Activated CD8-positive, alpha-beta memory T cell treated with anti-CD3 and anti-CD28 coated beads, Interleukin-2, amount 50 U/mL, for 1 hour (primary cell): ENCODE measurements around the gene ARID1B.
"Not testable (repeated sequence)": the region's sequence is repeated elsewhere in the genome, so short reads cannot be mapped to it uniquely, and the experiment has no call there.

ENCODE experiments used
- DNase-seq: peaks from one replicate; pipeline ENCODE4 v3.0.0-alpha.2; 2020; ENCODE audit errors: extremely low read depth

Gene ARID1B

DNA sequence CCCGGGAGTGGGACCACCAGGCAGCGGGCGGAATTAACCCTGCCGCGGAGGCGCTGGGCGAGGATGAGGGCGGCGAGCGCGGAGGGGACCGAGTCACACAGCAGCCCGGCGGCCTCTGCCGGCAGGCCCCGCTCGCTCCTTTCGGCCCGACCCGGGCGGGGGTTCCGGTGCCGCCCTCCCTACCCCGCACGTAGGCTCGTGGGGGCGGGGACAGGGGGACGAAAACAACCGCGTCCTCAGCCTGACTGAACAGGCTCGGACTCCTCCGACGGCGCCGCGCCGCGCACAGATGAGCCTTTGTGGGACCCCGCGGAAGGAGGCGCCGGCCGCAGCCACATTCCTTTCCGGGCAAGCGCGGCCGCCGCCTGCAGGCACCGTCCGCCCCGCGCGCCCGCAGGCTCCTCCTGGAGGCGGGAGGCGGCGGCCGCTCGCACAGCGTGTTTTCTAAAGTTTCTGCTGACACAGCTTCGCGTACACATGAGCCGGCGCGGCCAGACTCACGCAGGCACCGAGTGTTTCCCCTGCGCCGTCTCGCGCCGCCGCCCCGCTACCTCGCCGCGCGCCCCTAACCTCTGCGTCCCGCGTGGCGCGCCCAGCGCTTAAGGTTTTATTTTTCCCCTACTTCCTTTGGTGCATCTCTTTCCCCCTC lies 244.3 kb downstream of the ARID1B start:
- DNase-seq: peak; percentile 57

DNA sequence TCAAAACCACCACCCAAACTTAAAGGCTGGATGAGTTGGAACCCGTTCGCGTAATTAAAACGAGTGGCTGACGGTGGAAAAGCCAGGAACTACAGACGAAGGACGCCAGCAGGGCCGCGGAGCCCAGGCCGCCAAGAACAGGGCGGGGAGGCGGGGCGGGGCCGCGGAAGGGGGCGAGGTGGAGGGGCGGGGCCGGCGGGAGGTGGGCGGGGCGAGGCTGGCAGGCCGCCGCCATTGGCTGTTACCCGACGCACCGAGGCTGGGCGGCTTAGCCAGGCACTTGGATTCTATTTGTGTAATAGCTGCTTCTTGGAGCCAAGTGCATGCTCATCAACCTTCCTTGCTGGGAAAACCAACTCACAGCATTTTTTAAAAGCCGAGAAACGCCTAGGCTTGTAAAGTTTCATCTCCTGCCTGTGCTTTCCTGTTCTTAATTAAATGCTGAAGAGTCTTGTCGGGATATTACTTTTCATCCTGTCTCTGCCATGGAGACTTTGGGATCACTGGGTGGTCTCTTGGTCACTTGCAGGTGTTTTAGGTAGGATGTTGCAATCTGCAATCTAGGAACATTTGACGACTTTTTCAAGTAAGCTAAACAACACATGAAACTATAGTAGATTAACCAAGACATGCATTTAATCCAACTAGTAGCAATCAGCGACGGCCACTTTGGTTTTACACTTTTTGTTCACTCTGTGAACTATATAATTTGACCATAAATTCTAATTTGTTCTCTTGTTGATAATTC lies 245.0 kb downstream of the ARID1B start:
- DNase-seq: peak; percentile 63

DNA sequence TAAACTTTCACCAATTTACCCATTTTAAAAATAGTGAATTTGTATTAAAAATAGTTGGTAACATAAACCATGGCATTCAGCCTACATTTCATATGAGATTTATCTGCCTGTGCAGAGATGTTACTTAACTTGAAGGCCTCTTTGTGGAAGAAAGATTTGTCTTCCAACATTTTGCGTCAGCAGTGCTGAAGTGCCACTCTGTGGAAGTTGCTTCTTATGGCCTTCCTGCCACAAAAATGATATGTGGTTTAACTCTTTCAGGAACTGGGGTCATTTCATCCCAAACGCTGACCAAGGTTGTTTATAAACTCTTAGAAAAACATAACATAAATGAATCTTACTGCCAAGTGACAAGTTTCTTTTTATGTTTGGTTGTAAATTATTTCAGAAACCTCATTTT lies 246.8 kb downstream of the ARID1B start:
- DNase-seq: no peak

DNA sequence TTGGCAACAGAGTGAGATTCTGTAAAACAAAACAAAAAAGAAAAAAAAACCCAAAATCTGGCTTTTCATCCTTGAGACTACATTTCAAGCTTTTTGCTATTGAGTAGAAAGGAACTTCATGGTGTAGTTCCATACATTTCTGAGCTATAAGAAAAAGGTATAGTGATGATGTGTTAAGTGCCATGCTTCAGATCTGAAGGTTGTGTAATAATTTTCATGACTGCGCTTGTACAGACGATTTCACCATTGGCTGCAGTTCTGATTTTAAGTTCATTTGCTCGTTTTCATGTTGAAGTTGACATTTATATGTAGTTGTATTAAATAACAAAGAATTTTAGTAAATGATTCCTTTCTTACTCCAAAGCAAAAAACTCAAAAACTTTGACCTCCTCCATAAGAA lies 247.6 kb downstream of the ARID1B start:
- no peak for DNase-seq

DNA sequence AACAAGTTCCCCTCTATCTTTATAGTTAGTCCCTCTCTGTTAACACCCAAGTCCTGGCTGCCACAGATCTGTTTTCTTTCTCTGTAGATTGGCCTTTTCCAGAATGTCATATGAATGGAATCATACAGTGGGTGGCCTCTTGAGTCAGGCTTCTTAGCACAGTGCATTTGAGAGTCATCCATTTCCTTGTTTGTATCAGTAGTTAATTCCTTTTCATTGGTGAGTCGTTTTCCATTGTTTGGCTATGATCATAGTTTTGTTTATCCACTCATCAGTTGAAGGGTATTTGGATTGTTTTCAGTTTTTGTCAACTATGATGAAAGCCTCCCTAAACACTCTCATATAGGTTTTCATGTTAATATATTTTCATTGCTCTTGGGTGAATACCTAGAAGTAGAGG lies 248.3 kb downstream of the ARID1B start:
- DNase-seq: no peak

DNA sequence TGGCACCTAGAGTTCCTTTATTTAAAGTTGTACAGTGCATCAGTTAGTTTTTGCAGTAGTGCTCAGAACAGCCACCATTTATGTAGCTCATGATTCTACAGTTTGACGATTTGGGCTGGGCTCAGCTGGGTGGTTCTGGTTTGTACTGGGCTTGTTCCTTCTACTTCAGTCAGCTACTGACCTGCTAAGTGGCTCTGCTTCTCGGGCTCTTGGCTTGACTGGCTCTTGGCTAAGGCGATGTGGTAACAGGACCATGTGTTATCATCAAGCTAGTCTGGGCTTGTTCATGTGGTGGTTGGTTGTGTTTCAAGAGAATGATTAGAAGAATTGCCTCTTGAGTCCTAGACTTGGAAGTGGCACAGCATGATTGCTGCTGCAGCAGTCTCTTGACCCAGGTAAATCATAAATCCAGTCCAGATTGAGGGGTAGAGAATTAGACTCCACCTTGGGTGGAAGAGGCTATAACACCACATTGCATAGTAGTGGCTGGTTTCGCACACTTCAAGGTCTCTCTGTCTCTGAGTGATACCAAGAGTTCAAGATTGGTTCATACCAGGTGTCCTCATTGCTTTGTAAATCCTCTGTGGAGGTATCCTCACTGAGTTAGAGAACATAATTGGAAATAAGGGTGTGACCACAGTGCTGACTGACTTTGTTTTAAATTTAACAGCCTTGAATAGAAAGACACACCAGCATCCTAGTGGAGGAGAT lies 253.0 kb downstream of the ARID1B start:
- no peak for DNase-seq

DNA sequence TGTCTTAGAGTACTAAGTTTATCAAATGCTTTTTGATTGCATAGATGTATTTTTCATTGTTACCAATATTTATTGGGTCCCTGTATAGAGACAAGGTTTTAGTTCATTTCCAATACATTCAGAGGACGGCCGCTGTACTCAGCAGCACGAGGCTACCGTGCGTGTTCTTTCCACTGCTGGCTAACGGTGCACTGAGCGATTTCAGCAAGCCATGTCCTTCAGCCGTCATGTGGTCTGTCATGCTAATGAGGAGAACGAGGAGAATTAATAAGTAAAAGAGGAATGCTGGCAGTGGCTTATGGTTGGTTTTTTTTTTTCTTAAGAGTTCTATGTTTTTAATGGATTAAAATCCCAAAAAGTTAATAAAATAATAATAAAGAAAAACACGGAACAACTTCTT lies 253.6 kb downstream of the ARID1B start:
- DNase-seq: no peak

DNA sequence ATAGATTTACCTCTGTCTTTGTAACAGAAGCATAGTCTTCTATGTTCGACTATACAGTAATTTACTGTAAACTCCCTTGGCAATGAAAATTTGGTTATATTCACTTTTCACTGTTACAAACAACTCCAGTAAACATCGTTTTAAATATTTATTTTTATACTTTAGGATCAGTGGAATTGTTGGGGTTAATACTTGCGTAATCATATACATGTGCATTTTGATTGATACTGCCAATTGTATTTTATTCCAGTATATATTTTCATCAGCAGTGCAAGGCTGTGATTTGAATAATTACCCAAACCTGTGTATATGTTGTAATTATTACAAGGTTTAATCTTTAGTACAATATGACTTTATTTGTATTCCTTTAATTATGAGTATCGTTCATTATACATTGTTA lies 255.7 kb downstream of the ARID1B start:
- no peak for DNase-seq

DNA sequence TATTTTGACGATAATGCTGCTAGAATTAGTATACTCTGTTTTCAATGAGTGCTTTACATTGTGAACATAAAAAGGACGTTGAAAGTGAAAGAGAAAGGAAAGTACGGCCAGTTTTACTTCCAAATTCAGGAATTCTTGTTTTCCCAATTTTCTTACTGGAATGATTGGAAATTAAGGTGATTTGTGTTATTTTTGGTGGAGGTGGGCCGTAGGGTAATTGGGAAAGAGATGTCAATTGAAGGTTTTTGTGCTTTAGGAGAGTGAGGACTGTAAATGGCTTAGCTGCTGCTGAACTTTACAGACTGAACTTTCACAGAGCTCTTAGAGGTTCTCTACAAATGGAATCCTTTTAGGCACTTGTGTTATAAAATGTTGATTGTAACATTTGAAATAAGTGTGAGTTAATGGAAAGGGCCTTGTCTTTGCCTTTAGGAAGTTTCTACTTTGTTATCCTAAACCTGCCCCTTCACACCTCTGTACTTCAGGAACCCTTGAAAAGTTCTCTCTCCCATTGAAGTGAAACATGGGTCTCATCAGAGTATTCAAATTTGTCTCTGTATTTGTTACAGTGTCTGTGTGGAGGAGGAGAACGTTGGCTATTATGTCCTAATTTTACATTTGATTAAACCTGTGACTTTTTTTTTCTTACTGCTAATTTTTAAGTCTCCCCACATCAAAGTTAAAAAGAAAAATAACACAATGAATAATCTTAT lies 256.4 kb downstream of the ARID1B start:
- DNase-seq: no peak

DNA sequence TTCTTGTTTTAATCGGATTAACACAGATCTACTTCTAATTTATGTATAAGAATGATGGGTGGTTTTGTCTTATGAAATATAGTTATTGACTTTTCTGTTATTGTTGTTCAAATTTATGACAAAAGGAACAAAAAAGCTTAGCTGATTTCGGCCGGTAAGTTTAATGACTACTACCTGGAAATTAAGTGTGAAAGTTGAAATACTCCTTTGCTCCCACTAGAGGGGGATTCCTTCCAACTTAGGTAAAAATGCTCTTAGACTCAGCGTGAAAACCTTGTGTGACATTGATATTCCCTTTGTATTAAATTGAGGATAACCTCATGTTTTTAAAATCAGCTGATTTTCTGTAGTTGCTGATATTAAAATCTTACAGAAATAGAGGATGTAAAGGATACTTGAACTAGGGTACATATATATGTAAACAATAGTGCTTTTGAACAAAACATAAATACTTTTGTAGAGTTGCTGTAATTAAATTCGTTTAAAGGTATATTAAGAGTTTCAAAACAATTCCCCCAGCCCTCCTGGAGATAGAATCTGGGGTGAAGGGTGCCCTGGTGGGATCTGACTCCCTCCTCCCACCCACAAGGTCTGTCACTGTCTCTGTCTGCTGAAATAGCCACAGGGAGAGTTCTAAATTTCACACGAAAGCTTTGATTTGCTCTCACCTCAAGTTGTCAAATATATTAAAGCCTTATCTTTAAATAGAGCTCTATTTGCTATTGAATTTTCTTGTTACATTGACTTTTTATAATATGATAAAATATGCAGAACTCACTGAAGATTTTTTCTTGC lies 257.5 kb downstream of the ARID1B start:
- no peak for DNase-seq

DNA sequence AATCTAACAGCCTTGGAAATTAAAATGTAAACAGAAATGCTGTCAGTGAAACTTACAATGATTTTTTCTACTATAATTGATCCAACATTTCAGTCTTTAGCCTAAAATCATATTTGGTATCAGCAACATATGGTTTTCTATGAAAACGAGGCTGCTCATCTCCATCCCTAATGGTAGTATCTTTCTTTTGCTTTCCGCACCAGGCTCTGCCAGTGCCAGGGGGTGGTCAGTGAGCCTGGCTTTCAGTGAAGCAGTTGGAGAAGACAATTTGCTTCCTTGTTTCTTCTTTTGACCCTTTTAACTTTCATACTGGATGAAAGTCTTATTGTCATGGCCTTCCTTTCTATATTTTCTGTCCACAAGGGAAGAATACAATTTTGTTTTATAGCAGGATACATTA lies 258.4 kb downstream of the ARID1B start:
- no peak for DNase-seq

DNA sequence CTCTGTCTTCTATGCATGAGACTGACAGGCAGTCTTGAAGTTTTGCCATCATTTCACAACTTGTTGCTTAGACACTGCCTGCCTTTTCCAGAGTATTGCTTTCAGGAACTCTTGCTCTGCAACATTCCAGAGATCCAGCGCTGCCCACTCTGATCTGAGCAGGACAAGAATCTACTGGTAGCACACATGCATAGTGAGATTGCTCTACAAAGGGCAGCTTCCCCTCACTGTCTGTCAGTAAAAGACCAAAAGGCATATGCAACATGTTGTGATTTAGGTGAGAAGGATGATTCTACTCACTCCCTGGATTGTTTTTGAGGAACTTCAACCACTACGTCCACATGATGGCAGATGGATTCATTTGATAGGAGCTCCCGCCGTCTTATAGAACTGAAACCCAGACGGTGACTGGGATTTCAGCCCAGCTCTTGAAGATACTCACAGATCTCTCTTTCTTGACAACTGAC lies 259.1 kb downstream of the ARID1B start:
- DNase-seq: no peak

DNA sequence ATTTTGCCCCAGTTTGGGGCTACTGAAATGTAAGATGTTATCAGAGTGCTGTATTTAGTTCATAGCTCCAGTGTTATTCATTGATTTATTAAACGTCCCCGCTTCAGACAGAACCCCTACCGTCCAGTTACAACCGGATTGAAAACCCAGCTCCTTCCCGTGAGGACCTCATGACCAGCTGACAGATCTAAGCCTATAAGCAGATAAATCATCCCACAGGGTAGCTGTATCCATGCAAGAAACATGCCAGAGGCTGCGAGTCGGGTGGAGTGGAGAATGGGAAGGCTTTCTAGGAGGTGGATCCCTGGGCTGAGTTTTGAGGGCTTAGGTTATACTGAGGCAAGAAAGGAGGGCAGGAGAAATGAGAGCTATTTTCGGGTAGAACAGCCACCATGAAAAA lies 260.0 kb downstream of the ARID1B start:
- no peak for DNase-seq

DNA sequence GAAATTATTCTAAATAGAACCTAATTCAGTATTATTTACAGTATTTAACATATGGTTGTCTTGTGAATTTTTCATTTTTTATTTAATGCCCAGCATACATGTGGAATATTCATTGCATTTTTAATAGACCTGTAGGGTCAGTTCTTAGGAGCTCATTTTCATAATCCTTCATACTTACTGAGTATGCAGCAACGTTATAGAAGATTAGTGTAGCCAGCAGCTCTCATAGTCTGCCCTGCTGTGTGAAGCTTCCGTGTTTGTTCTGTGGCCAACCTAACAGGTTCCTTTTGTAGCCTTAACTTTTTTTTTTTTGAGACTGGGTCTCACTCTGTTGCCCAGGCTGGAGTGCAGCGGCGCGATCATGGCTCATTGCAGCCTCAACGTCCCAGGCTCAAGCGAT lies 261.4 kb downstream of the ARID1B start:
- DNase-seq: no peak

DNA sequence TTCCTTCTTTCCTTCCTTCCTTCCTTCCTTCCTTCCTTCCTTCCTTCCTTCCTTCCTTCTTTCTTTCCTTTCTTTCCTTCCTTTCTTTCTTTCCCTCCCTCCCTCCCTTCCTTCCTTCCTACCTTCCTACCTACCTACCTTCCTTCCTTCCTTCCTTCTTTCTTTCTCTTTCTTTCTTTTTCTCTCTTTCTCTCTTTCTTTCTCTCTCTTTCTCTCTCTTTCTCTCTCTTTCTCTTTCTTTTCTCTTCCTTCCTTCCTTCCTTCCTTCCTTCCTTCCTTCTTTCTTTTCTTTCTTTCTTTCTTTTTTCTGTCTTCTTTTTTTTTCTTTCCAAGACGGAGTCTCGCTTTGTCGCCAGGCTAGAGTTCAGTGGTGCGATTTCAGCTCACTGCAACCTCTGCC lies 262.5 kb downstream of the ARID1B start:
- not testable (repeated sequence) for DNase-seq

DNA sequence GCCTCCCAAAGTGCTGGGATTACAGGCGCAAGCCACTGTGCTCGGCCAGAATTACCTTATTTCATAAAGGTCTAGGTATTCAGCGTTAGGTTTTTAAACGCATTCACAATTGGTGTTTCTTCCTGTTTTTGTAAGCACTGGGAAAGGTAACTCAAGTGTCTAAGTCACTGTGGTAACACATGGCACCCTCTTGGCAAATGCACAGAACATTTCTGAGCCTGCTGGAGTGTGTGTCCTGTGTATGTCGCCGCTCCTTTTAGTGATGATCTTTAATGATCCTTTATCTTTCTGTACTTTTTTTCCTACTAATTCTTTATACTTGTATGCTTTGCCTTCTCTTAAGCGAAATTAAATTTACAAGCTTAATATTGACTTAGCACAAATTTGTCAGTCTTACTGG lies 263.0 kb downstream of the ARID1B start:
- no peak for DNase-seq

DNA sequence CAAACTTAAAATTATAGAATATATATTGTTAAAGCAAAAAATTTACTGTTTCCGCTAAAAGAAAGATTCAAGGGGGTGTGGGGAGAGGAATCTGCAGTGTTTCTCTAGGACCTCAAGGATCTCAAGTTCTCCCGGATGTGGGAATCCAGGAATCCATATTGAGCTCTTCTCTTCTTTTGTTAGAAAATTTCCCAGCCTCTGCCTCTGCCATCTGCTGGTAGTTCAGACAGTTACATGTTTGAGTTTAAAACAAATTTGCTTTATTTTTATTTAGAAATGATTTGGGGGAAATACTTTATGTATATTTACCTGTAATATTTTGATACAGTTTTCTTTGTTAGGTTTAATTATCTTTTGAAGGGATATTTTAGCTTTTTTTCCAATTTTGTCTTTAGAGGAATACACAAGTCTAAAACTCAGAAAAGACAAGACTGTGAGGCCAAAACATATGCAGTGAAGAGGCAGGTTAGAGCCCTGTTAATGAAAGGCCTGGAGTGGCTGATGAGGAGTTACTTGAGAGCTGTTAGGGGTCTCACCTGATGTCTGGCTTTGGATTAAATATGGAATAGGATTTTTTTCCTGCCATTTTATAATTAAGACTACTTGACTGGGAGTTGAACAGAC lies 268.8 kb downstream of the ARID1B start:
- DNase-seq: no peak

DNA sequence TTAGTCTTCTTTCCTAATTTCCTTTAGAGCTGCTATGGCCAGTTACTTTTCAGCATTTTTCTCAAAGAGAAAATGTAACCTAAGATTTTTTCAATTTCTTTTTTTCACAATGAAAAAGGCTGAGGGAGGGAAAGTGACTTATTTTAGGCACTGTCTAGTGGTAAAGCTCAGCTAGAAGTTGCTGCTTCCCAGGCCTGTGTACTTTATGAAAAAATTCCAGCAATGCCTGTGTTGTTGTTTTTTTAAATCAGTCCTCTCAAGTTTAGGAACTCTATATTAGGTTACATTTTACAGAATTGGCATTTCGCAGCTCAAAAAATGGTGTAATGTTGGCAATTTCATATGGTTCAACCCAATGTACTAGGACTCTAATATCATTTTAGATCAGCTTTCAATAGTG lies 269.6 kb downstream of the ARID1B start:
- no peak for DNase-seq

DNA sequence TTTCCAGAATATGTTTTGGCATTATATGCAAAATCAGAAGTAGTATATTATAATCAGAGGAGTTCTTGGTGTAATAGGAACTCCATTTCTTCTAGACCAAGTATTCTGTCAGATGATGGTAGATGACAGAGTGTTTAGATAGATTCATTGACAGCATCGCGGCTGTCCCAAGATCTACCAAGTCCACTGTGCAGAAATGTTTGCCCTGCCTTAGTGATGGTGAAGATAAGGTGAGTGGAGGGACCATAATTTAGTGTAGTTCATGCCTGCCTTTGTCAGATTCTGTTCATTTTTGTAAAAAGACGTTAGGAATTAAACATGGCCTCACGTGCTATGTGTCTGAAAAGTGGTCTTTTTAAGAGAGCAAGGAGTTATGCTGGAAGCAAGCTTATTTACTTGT lies 270.1 kb downstream of the ARID1B start:
- DNase-seq: no peak

DNA sequence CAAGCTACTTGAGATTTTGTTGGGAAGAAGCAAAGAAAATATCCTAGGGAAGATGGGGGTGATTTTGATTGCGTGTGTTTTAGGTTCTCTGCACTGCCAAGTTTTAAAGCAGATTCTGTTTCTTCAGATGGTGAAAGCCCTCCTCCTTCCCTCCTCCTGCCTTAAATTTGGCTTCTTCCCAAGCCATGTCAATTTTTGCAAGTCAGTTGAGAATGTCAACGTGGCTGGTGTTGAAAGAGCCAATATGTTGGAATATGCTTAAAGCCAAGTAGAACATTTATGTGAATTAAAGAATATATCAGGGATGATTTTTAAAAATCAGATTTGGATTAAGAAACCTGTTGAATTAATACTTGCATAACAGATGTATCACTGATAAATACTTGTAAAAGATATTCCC lies 270.8 kb downstream of the ARID1B start:
- no peak for DNase-seq

DNA sequence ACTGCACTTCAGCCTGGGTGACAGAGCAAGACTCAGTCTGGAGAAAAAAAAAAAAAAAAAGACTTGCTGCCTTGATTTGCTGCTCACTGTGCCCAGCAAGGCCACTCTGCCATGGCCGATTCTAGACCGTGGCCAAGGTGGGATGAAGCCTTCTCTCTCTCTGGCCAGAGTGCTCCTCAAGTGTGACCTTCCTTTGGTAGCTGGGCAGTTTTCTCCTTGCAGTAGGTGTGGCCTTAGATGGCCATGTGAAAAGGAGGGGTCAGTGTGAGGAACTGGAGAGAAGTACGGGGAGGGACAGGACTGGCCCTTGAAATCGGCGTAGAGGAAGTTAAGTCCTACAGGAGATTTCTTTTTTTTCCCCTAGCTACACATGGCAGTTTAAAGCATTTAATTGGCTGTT lies 272.0 kb downstream of the ARID1B start:
- DNase-seq: no peak
